AG09319 (cell line): ENCODE measurements around the gene S100A6.
A peak's percentile ranks its signal among the peaks of the same experiment; 100 is the strongest.

Experiments used
- DNase-seq: peaks from one replicate; pipeline ENCODE4 v3.0.0-alpha.2; 2010; ENCODE audit warnings: low read depth; ENCODE audit errors: extremely low read depth
- TF ChIP-seq, protein P1 (sequence below): IDR thresholded peaks from 2 replicates; pipeline ENCODE4 v1.5.1; 2011; ENCODE audit warnings: low read depth, mild to moderate bottlenecking, inconsistent platforms, low read length, moderate library complexity

Gene S100A6

DNA sequence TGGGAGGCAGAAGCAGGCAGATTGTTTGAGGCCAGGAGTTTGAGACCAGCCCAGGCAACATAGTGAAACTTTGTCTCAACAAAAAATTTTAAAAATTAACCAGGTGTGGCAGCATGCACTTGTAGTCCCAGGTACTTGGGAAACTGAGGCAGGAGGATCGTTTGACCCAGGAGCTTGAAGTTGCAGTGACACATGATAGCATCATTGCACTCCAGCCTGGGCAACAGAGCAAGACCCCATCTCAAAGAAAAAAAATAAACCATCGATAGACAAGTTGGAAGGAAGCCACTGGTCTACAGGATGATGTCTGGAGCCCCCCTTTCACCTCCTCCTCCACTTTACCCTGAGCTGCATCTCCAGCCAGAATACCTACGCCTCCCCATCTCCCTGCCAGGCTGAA is 16.5 kb downstream of the S100A6 start:
- TF ChIP-seq, protein P1, sequence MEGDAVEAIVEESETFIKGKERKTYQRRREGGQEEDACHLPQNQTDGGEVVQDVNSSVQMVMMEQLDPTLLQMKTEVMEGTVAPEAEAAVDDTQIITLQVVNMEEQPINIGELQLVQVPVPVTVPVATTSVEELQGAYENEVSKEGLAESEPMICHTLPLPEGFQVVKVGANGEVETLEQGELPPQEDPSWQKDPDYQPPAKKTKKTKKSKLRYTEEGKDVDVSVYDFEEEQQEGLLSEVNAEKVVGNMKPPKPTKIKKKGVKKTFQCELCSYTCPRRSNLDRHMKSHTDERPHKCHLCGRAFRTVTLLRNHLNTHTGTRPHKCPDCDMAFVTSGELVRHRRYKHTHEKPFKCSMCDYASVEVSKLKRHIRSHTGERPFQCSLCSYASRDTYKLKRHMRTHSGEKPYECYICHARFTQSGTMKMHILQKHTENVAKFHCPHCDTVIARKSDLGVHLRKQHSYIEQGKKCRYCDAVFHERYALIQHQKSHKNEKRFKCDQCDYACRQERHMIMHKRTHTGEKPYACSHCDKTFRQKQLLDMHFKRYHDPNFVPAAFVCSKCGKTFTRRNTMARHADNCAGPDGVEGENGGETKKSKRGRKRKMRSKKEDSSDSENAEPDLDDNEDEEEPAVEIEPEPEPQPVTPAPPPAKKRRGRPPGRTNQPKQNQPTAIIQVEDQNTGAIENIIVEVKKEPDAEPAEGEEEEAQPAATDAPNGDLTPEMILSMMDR = no peak
- DNase-seq = no peak

DNA sequence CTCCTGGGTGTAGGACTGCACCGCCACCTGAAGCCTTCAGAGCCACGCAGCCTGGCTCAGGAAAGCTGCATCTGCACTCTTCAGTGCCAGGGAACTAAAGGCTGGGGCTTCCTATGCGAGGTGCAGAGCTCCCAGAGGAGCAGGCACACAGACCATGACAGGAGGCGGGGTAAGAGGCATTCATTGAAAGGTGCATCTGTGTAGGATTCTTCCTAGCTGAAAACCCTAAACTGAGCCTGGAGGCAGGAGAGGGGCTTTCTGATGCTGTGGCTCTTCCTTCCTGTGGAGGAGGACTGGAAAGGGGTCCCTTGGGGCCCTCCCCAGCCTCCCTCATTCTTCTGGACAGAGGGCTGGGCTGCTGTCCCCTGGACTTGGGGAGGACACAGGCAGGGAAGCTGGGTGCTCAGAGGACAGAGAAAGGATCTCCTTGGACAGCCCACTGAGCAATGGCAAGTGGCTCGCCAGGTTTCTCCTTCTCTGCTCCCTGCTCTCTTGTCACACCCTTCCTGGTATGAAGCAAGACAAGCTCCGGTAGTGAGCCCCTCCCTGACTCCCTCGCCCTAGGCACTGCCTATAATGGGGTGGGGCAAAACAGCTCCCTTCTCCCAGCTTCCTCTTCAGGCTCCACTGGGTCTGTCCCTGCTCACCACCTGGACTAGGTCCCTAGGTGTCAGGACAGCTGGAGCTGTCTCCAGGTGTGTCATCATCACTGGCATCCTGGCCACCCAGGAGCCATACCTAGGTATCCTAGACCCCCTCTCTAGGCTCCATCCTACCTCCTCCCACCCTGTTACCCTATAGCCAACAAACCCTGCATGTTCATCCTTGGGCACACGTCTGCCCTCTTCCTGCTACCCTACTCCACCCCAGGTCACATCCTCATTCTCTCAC is 20.0 kb downstream of the S100A6 start:
- no peak for DNase-seq
- TF ChIP-seq, protein P1 = no peak

DNA sequence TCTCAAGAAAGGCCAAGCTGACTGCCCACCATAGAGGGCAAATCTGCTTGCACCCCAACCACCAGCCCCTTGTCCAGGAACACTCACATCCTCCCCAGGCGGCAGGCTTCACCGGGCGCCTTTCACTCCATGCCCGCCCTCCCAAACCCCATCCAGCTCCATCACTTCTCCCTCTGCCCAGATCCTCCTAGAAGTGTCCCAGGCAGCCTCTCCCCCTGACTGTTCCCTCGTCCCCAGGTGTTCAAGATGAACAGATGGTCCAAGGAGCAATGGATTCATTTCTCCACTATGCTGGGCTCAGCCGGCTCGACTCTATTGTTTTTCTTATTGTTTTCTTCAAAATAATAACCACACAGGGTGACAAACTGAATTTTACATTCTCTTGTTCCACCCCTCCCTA is 22.1 kb downstream of the S100A6 start:
- DNase-seq = no peak
- TF ChIP-seq, protein P1 = no peak

DNA sequence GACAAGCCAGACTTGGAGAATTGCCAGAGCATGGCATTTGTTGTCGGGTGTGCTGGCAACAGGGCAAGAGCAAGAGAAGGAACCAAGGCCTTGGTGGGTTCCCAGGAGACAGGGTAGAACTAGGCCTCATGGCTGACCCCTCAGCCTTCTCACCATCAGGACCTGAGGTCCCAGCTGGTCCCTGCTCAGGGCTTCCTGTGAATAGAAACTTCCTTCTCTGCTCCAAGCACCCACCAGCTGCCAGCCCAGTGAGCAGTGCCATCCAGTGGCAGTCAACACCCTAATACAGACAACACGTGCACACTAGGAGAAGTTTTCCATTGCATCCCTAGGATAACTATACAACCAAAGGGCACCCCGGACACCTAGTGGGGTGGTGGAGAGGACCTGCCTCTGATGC is 22.8 kb downstream of the S100A6 start:
- TF ChIP-seq, protein P1 = no peak
- no peak for DNase-seq

DNA sequence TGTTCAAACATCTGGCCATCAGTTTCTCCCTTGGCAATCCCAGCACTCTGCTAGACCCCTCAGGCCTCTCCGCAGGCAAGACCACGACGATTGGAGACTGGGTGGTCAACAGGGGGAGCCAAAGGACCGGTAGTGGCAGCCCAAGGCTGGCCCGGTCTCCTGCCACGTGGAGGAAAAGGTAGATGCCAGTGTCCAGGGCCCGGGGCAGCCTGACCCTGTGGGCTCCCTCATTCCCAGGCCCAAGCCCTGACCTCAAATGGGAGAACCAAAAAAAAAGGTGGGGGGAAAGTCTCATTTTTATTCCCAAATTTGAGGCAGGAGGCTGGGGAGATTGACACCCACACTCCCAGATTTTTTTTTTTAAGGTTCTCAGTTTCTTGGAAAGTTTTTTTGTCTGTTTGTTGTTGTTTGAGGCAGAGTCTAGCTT is 24.8 kb downstream of the S100A6 start:
- no peak for DNase-seq
- TF ChIP-seq, protein P1 = peak; percentile 96

DNA sequence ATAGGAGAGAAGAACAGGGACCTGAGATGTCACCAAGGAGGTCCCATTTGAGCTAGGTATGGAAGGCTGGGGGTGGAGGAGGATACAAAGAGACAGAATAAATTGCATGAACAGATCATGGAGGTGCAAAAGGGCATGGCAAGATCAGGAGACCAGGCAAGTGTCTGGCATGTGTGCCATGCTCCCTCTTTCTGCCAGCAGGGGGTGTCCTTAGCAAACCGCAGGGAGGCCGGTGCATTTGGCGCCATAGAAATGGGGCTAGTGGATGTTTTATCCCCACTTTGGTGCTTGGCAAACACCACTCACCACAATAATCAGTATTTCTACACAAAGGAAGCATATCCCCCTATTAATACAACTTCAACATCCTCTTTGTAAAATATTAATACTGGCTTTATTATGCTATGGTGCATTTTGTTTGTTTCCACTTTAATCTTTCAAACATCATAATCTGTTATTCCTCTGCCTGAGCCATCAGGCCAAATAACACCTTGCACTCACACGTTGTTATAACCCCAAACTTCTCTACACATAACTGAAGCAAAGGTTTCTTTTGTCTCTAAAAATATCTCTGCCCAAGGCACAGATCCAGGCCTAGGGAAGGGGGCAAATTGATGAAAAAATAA is 25.9 kb downstream of the S100A6 start:
- DNase-seq = no peak
- TF ChIP-seq, protein P1 = peak; percentile 64

DNA sequence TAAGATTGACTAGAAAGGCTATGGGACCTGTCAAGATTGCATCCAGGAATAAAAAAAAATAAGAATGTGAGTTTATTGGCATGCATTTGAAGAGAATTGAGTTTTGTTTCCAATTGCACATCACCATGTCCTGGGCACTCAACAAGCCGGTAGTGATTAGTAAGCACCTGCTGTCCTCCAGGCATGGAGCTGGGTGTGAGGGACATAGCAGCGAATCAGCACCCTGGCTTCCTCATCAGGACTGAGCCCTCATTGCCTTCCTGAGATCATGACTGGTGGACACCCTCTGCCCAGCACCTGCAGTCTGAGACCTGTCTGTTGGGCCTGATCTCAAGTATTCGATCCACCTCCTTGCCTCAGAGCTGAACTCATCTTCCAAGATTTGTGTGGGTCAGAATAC is 26.8 kb downstream of the S100A6 start:
- DNase-seq = no peak

More for the DNA sequence above, 26.8 kb downstream of the S100A6 start:
- TF ChIP-seq, protein P1 = no peak
